HEK293T (cell line): ENCODE measurements around the gene MYB.

Experiments
- BHLHE40 ChIP-seq: fragments of 450-650 bp; IDR thresholded peaks from 2 replicates; pipeline ENCODE4 v1.6.1; 2016; ENCODE audit warnings: mild to moderate bottlenecking, moderate library complexity, borderline replicate concordance
- ELF4 ChIP-seq: fragments of 450-650 bp; IDR thresholded peaks from 2 replicates; pipeline ENCODE4 v1.6.1; 2017; ENCODE audit warnings: antibody characterized with exemption
- FOXM1 ChIP-seq: fragments of 450-650 bp; IDR thresholded peaks from 2 replicates; pipeline ENCODE4 v1.6.1; 2017; ENCODE audit warnings: mild to moderate bottlenecking, borderline replicate concordance
- LEF1 ChIP-seq: fragments of 450-650 bp; IDR thresholded peaks from 2 replicates; pipeline ENCODE4 v1.6.1; 2017; ENCODE audit warnings: mild to moderate bottlenecking, borderline replicate concordance
- NFRKB ChIP-seq: fragments of 450-650 bp; IDR thresholded peaks from 2 replicates; pipeline ENCODE4 v1.6.1; 2016; ENCODE audit warnings: mild to moderate bottlenecking, moderate library complexity
- PKNOX1 ChIP-seq: fragments of 450-650 bp; IDR thresholded peaks from 2 replicates; pipeline ENCODE4 v1.6.1; 2016
- SP1 ChIP-seq: fragments of 450-650 bp; IDR thresholded peaks from 2 replicates; pipeline ENCODE4 v1.6.1; 2017
- SUZ12 ChIP-seq: fragments of 450-650 bp; IDR thresholded peaks from 2 replicates; pipeline ENCODE4 v1.6.1; 2016; ENCODE audit warnings: mild to moderate bottlenecking
- TARDBP ChIP-seq: fragments of 450-650 bp; IDR thresholded peaks from 2 replicates; pipeline ENCODE4 v1.6.1; 2016

GRCh38 chr6:135185483-135185882 lies 4.4 kb downstream of the MYB start:
- TF ChIP-seq LEF1, result no peak
- TF ChIP-seq FOXM1, result no peak
- TF ChIP-seq TARDBP, result no peak
- TF ChIP-seq ELF4, result no peak
- TF ChIP-seq SUZ12, result no peak
- TF ChIP-seq NFRKB, result no peak
- TF ChIP-seq SP1, result no peak
- TF ChIP-seq PKNOX1, result no peak
- no peak for TF ChIP-seq BHLHE40
